ENCODE results near the gene ARHGEF7. TPM values are rescaled to one million over a fixed set of nuclear protein-coding genes. Genes with fewer than 3 reads are reported as not detected.
"Not testable (repeated sequence)": the region's sequence is repeated elsewhere in the genome, so short reads cannot be mapped to it uniquely, and the experiment has no call there.

ARHGEF7 gene
- polyA plus RNA-seq, 1 experiment, result 40.3 TPM

GRCh38 chr13:111253365-111253872 is 138.3 kb downstream of the ARHGEF7 start:
- ChIA-PET POLR2A (no interaction called here), CTCF (interaction anchor here (2.4 kb wide), 1 partner anchor 186 kb away, joined by 6 read pairs; no protein-coding TSS in a partner anchor)
- Histone ChIP-seq H3K4me3 (ENCODE audit: low read depth, low read length) (no peak overlapping the region), H3K27ac (ENCODE audit: low read depth, low read length) (no peak overlapping the region), H3K27me3 (ENCODE audit: control insufficient read depth, insufficient read depth, low read length) (no peaks in the 10 kb centered on the region), H3K9me3 (ENCODE audit: control insufficient read depth, insufficient read depth, low read length) (peaks cover 18% of the 10 kb centered on the region)
- DNase-seq (ENCODE audit: low read depth, low spot score), result no peak
- no peak for TF ChIP-seq CTCF (IDR thresholded peaks at IDR 0.05; ENCODE audit: low read depth, low read length)

GRCh38 chr13:111255228-111255790 is 140.2 kb downstream of the ARHGEF7 start:
- DNase-seq (ENCODE audit: low read depth, low spot score), result no peak
- TF ChIP-seq CTCF (IDR thresholded peaks at IDR 0.05; ENCODE audit: low read depth, low read length), result no peak
- POLR2A ChIA-PET, result no interaction called here
- CTCF ChIA-PET, result interaction anchor here (0.5 to 0.7 kb wide), 2 partner anchors 186 to 274 kb away, joined by 3 read pairs; no protein-coding TSS in a partner anchor
- Histone ChIP-seq H3K27ac (ENCODE audit: low read depth, low read length) (no peak overlapping the region), H3K9me3 (ENCODE audit: control insufficient read depth, insufficient read depth, low read length) (peaks cover 18% of the 10 kb centered on the region), H3K4me3 (ENCODE audit: low read depth, low read length) (no peak overlapping the region), H3K27me3 (ENCODE audit: control insufficient read depth, insufficient read depth, low read length) (no peaks in the 10 kb centered on the region)

- DNase-seq (ENCODE audit: low read depth, low spot score), result no peak
- CTCF ChIA-PET, result no interaction called here
- POLR2A ChIA-PET, result no interaction called here
Measured at GRCh38 chr13:111256458-111256857, 141.3 kb downstream of the ARHGEF7 start.

GRCh38 chr13:111256946-111257345 is 141.8 kb downstream of the ARHGEF7 start:
- no peaks in the 10 kb centered on the region for H3K27me3 ChIP-seq (ENCODE audit: control insufficient read depth, insufficient read depth, low read length)
- H3K27ac ChIP-seq (ENCODE audit: low read depth, low read length), result no peak overlapping the region
- DNase-seq (ENCODE audit: low read depth, low spot score), result no peak
- H3K9me3 ChIP-seq (ENCODE audit: control insufficient read depth, insufficient read depth, low read length), result peaks cover 18% of the 10 kb centered on the region
- TF ChIP-seq CTCF (IDR thresholded peaks at IDR 0.05; ENCODE audit: low read depth, low read length), result no peak
- POLR2A ChIA-PET, result no interaction called here
- no peak overlapping the region for H3K4me3 ChIP-seq (ENCODE audit: low read depth, low read length)
- CTCF ChIA-PET, result no interaction called here

More at GRCh38 chr13:111256458-111256857, 141.3 kb downstream of the ARHGEF7 start:
- Histone ChIP-seq H3K27ac (ENCODE audit: low read depth, low read length) (no peak overlapping the region), H3K27me3 (ENCODE audit: control insufficient read depth, insufficient read depth, low read length) (no peaks in the 10 kb centered on the region), H3K4me3 (ENCODE audit: low read depth, low read length) (no peak overlapping the region), H3K9me3 (ENCODE audit: control insufficient read depth, insufficient read depth, low read length) (peaks cover 18% of the 10 kb centered on the region)
- no peak for TF ChIP-seq CTCF (IDR thresholded peaks at IDR 0.05; ENCODE audit: low read depth, low read length)

- CTCF ChIA-PET; POLR2A ChIA-PET; H3K27ac ChIP-seq (ENCODE audit: low read depth, low read length); H3K27me3 ChIP-seq (ENCODE audit: control insufficient read depth, insufficient read depth, low read length); H3K4me3 ChIP-seq (ENCODE audit: low read depth, low read length); DNase-seq (ENCODE audit: low read depth, low spot score): not testable (repeated sequence)
- peaks cover 18% of the 10 kb centered on the region for H3K9me3 ChIP-seq (ENCODE audit: control insufficient read depth, insufficient read depth, low read length)
Measured at GRCh38 chr13:111257899-111258298, 142.8 kb downstream of the ARHGEF7 start.

Measured in AG04450 (cell line).